GM23338 (cell line): ENCODE results near the gene WNT5B.

Experiments
- CREB1 ChIP-seq: fragments of 250-450 bp; sonication (Bioruptor Pico); IDR thresholded peaks from 2 replicates; pipeline ENCODE4 v1.5.0; 2020; ENCODE audit warnings: low read depth, mild to moderate bottlenecking, moderate library complexity
- CTCF ChIP-seq, 2 experiments: fragments of 200-600 bp in 1 of 2; sonication (generic) in 1 of 2; conservative IDR thresholded peaks; 2 replicates each; pipeline versions ENCODE4 v1.5.1 to v1.6.1; 2016 to 2017; ENCODE audit warnings: antibody characterized with exemption in 2 of 2, low read depth in 2 of 2, mild to moderate bottlenecking in 2 of 2, moderate library complexity in 1 of 2
- EZH2 ChIP-seq: fragments of 200-600 bp; sonication (generic); IDR thresholded peaks from one replicate; pipeline ENCODE4 v1.8.0; 2017; ENCODE audit warnings: antibody characterized with exemption, mild to moderate bottlenecking, low read depth; ENCODE audit not compliant: unreplicated experiment
- EZH2phosphoT487 ChIP-seq: fragments of 200-600 bp; sonication (generic); IDR thresholded peaks from one replicate; pipeline ENCODE4 v1.8.1; 2018; ENCODE audit warnings: antibody characterized with exemption; ENCODE audit not compliant: unreplicated experiment
- POLR2AphosphoS5 ChIP-seq: IDR thresholded peaks from 2 replicates; pipeline ENCODE4 v1.6.1; 2016; ENCODE audit warnings: antibody characterized with exemption, low read depth
- REST ChIP-seq: IDR thresholded peaks from one replicate; pipeline ENCODE4 v1.6.1; 2018; ENCODE audit warnings: antibody characterized with exemption; ENCODE audit not compliant: unreplicated experiment
- STAT1 ChIP-seq: IDR thresholded peaks from one replicate; pipeline ENCODE4 v1.6.1; 2016; ENCODE audit warnings: antibody characterized with exemption; ENCODE audit not compliant: unreplicated experiment

- no peak for TF ChIP-seq CTCF (conservative IDR thresholded peaks at IDR 0.05; ENCODE audit: low read depth in 2 of 2)
- TF ChIP-seq STAT1, result no peak
- TF ChIP-seq EZH2, result no peak
- no peak for TF ChIP-seq POLR2AphosphoS5
- TF ChIP-seq REST, result no peak
- TF ChIP-seq EZH2phosphoT487, result no peak
- TF ChIP-seq CREB1 (CRISPR knock-in tag), result no peak
These were observed 67.0 kb downstream of the WNT5B start for GRCh38 chr12:1695886-1696670.
